SU-DHL-6 (cell line): ENCODE measurements around the gene NOP14.

ENCODE experiments used
- H2AFZ ChIP-seq: fragments of 200-600 bp; sonication (generic); 2 replicates; pipeline ENCODE4 v1.6.1; 2014; ENCODE audit warnings: low read depth, mild to moderate bottlenecking, moderate library complexity, mixed read lengths, antibody characterized with exemption, low read length; ENCODE audit not compliant: severe bottlenecking
- H3F3A ChIP-seq: fragments of 200-600 bp; shearing (Covaris generic); 2 replicates; pipeline ENCODE4 v1.6.0; 2016; ENCODE audit warnings: antibody characterized with exemption, mild to moderate bottlenecking; ENCODE audit not compliant: insufficient read depth
- H3K27ac ChIP-seq: fragments of 200-600 bp; sonication (generic); 2 replicates; pipeline ENCODE4 v1.5.1; 2016; ENCODE audit warnings: low read depth, mild to moderate bottlenecking, low read length, moderate library complexity, mixed read lengths
- H3K27me3 ChIP-seq: fragments of 200-600 bp; sonication (generic), shearing (Covaris generic); 2 replicates; pipeline ENCODE4 v1.6.0; 2014; ENCODE audit warnings: mild to moderate bottlenecking, low read length
- H3K36me3 ChIP-seq: fragments of 200-600 bp; sonication (generic); 2 replicates; pipeline ENCODE4 v1.6.1; 2014; ENCODE audit warnings: mild to moderate bottlenecking, low read length, mixed read lengths
- H3K4me2 ChIP-seq: fragments of 300-600, 200-600 bp; shearing (Covaris generic), sonication (generic); 2 replicates; pipeline ENCODE4 v1.6.0; 2014; ENCODE audit warnings: low read length, low read depth, mild to moderate bottlenecking; ENCODE audit not compliant: poor library complexity, severe bottlenecking
- H3K4me3 ChIP-seq: fragments of 200-600 bp; sonication (generic); 2 replicates; pipeline ENCODE4 v1.5.1; 2014; ENCODE audit warnings: antibody characterized with exemption, low read length, mild to moderate bottlenecking, mixed read lengths; ENCODE audit not compliant: insufficient read depth, poor library complexity, severe bottlenecking
- H3K79me2 ChIP-seq: fragments of 200-600 bp; sonication (generic); 2 replicates; pipeline ENCODE4 v1.6.1; 2014; ENCODE audit warnings: mild to moderate bottlenecking, low read length, moderate library complexity; ENCODE audit not compliant: insufficient read depth
- H3K9ac ChIP-seq: fragments of 200-600 bp; sonication (generic); 2 replicates; pipeline ENCODE4 v1.7.0; 2014; ENCODE audit warnings: mild to moderate bottlenecking, low read length
- H3K9me2 ChIP-seq: fragments of 200-600 bp; sonication (generic); replicated peaks from 2 replicates; pipeline ENCODE4 v1.6.1; 2014; ENCODE audit warnings: low read length; ENCODE audit not compliant: insufficient read depth
- H3K9me3 ChIP-seq: fragments of 200-600 bp; sonication (generic); 2 replicates; pipeline ENCODE4 v1.6.1; 2014; ENCODE audit warnings: low read length, mixed read lengths; ENCODE audit not compliant: insufficient read depth
- H4K20me1 ChIP-seq: fragments of 200-600 bp; sonication (generic); 2 replicates; pipeline ENCODE4 v1.6.1; 2014; ENCODE audit warnings: low read depth, mild to moderate bottlenecking, antibody characterized with exemption, low read length, moderate library complexity, mixed read lengths
- CTCF ChIP-seq: fragments of 200-600 bp; sonication (generic); IDR thresholded peaks from one replicate; pipeline ENCODE4 v1.5.1; 2017; ENCODE audit warnings: antibody characterized with exemption, mild to moderate bottlenecking, low read length, moderate library complexity; ENCODE audit not compliant: insufficient read depth, poor library complexity, severe bottlenecking
- EZH2phosphoT487 ChIP-seq: fragments of 200-600 bp; sonication (generic), shearing (Covaris generic); conservative IDR thresholded peaks from 2 replicates; pipeline ENCODE4 v1.6.1; 2018; ENCODE audit warnings: mild to moderate bottlenecking, antibody characterized with exemption, low read length, moderate library complexity, mixed read lengths

The NOP14 gene

GRCh38 chr4:2906218-2906617, 57.0 kb downstream of the NOP14 start:
- H3K9ac ChIP-seq = no peak overlapping the region
- no peaks in the 10 kb centered on the region for H3F3A ChIP-seq
- no peaks in the 10 kb centered on the region for H3K79me2 ChIP-seq
- no peak overlapping the region for H2AFZ ChIP-seq
- H3K27ac ChIP-seq = no peak overlapping the region
- no peaks in the 10 kb centered on the region for H3K9me2 ChIP-seq
- no peaks in the 10 kb centered on the region for H3K36me3 ChIP-seq
- no peaks in the 10 kb centered on the region for H3K9me3 ChIP-seq
- no peaks in the 10 kb centered on the region for H4K20me1 ChIP-seq
- no peak for TF ChIP-seq CTCF
- TF ChIP-seq EZH2phosphoT487 = no peak
- H3K4me2 ChIP-seq = no peak overlapping the region
- no peaks in the 10 kb centered on the region for H3K27me3 ChIP-seq
- no peak overlapping the region for H3K4me3 ChIP-seq

DNA sequence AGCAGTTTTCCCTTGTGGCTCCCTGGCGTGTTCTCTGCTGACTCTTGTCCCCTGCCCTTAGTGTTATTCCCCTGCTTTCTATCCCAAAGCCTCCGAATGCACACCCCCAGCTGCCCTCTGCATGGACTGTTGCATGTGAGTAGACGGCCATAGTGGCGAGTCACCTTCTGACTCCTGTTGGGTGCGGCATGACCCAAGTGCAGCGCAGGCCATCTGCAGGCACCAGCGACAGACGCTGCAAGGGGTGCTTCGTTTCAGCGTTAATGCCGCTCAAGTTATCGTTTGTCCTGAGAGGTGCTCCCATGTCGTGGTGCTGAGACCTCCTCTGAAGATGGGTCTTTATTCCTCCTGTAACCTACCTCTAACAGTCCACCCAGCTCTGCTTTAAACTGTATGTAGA, 57.7 kb downstream of the NOP14 start:
- TF ChIP-seq CTCF (no peak), EZH2phosphoT487 (no peak)
- Histone ChIP-seq H3F3A (no peaks in the 10 kb centered on the region), H2AFZ (no peak overlapping the region), H3K9ac (no peak overlapping the region), H3K9me3 (no peaks in the 10 kb centered on the region), H3K27me3 (no peaks in the 10 kb centered on the region), H3K79me2 (no peaks in the 10 kb centered on the region), H3K9me2 (no peaks in the 10 kb centered on the region), H3K36me3 (no peaks in the 10 kb centered on the region), H3K27ac (no peak overlapping the region), H3K4me2 (no peak overlapping the region), H4K20me1 (no peaks in the 10 kb centered on the region), H3K4me3 (no peak overlapping the region)

GRCh38 chr4:2902126-2902525, 61.1 kb downstream of the NOP14 start:
- no peak for TF ChIP-seq EZH2phosphoT487
- no peak for TF ChIP-seq CTCF
- H3K79me2 ChIP-seq = no peaks in the 10 kb centered on the region
- H3K27me3 ChIP-seq = no peaks in the 10 kb centered on the region
- H3K9me3 ChIP-seq = no peaks in the 10 kb centered on the region
- H3F3A ChIP-seq = no peaks in the 10 kb centered on the region
- H4K20me1 ChIP-seq = no peaks in the 10 kb centered on the region
- H3K4me2 ChIP-seq = no peak overlapping the region
- no peak overlapping the region for H3K4me3 ChIP-seq
- H2AFZ ChIP-seq = no peak overlapping the region
- H3K9me2 ChIP-seq = no peaks in the 10 kb centered on the region
- no peak overlapping the region for H3K9ac ChIP-seq
- H3K27ac ChIP-seq = no peak overlapping the region
- H3K36me3 ChIP-seq = no peaks in the 10 kb centered on the region

DNA sequence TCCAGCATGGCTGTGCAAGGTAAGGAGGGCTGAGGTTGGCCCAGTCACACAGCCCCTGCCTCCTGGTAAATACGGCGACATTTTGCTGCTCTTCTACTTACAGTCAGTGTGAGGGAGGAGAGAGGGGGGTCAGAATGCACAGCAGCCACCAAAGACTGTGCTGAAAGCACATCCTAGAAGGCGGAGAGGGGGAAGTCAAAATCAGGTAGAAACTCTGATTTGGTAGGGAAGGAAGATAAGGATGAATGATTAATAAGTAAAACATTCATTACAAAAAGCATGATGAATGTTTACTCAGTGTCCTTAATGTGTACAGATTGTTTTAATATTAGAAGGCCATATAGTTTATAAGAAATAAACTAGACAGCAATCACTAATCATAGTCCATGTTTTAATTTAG, 62.0 kb downstream of the NOP14 start:
- H3K27ac ChIP-seq = no peak overlapping the region
- H3K36me3 ChIP-seq = no peaks in the 10 kb centered on the region
- no peak overlapping the region for H3K4me2 ChIP-seq

More for the DNA sequence above, 62.0 kb downstream of the NOP14 start:
- Histone ChIP-seq H4K20me1 (no peaks in the 10 kb centered on the region), H3K9ac (no peak overlapping the region), H2AFZ (no peak overlapping the region), H3F3A (no peaks in the 10 kb centered on the region), H3K9me3 (no peaks in the 10 kb centered on the region), H3K4me3 (no peak overlapping the region), H3K9me2 (no peaks in the 10 kb centered on the region), H3K79me2 (no peaks in the 10 kb centered on the region), H3K27me3 (no peaks in the 10 kb centered on the region)
- TF ChIP-seq EZH2phosphoT487 = no peak
- TF ChIP-seq CTCF = no peak
